Left lung (tissue), 10 donors: Measurements from ENCODE around the gene PTRHD1. TPM values are rescaled to one million over a fixed set of nuclear protein-coding genes. Genes with fewer than 3 reads are reported as not detected.
"Not testable (repeated sequence)": the region's sequence is repeated elsewhere in the genome, so short reads cannot be mapped to it uniquely, and the experiment has no call there.

Source experiments
- ATAC-seq: fragments of 200-7000 bp; cut with Tn5 transposase; one replicate; pipeline ENCODE4 v1.9.1; 2020; ENCODE audit warnings: moderate library complexity
- DNase-seq, 4 donors: peaks; one replicate each; pipeline ENCODE4 v3.0.0-alpha.2; 2013 to 2020
- H3K27ac ChIP-seq, 2 donors: fragments of 200-600 bp; sonication (generic) in 1 of 2; one replicate each; pipeline versions ENCODE4 v1.5.0 to v1.8.0; 2020 to 2021
- H3K27me3 ChIP-seq, 2 donors: fragments of 200-600 bp; sonication (generic) in 1 of 2; one replicate each; pipeline versions ENCODE4 v1.5.0 to v1.8.0; 2020 to 2021
- H3K36me3 ChIP-seq, 2 donors: fragments of 200-600 bp; sonication (generic) in 1 of 2; one replicate each; pipeline versions ENCODE4 v1.5.0 to v1.8.0; 2020 to 2021
- H3K4me1 ChIP-seq, 2 donors: fragments of 200-600 bp; one replicate each; pipeline ENCODE4 v1.8.0; 2021
- H3K4me3 ChIP-seq, 2 donors: fragments of 200-600 bp; sonication (generic) in 1 of 2; one replicate each; pipeline versions ENCODE4 v1.5.0 to v1.8.0; 2020 to 2021; ENCODE audit warnings: mild to moderate bottlenecking in 1 of 2
- H3K9me3 ChIP-seq, 2 donors: fragments of 200-600 bp; sonication (generic) in 1 of 2; one replicate each; pipeline versions ENCODE4 v1.5.0 to v1.8.0; 2020 to 2021
- intact Hi-C, 2 donors: fragments of 100-400 bp; cut with DNase I; formaldehyde crosslinking; loops; one replicate each; pipeline versions ENCODE4 v1.11.2 to v1.14.2; 2022
- polyA plus RNA-seq, 6 donors: library from polyadenylated mRNA; unstranded; fragments of 120-200 nt; gene quantifications; one replicate each; pipeline ENCODE4 v1.2.1, GENCODE V29; 2013; ENCODE audit not compliant: insufficient read length in 6 of 6
- total RNA-seq, 2 donors: library from RNA; stranded (reverse); fragmentation: NEBNext Ultra II Directional; extraction: Animal tissue kit (Norgen Biotek cat#: 25700); gene quantifications; one replicate each; pipeline ENCODE4 v1.2.1, GENCODE V29; 2021
- TF ChIP-seq, protein P1 (sequence below), 2 donors: fragments of 200-600 bp; sonication (generic) in 1 of 2; IDR thresholded peaks; one replicate each; pipeline versions ENCODE4 v1.5.0 to v1.8.0; 2021; ENCODE audit warnings: antibody characterized with exemption in 2 of 2
- donor health status: DM: no; HTN: yes; CAD: no.
- donor health status: DM: no; HTN: no; CAD: no.

PTRHD1 gene
- total and polyA plus RNA-seq, 8 donors: 31.3 to 62.6 (median 49.8) TPM

DNA sequence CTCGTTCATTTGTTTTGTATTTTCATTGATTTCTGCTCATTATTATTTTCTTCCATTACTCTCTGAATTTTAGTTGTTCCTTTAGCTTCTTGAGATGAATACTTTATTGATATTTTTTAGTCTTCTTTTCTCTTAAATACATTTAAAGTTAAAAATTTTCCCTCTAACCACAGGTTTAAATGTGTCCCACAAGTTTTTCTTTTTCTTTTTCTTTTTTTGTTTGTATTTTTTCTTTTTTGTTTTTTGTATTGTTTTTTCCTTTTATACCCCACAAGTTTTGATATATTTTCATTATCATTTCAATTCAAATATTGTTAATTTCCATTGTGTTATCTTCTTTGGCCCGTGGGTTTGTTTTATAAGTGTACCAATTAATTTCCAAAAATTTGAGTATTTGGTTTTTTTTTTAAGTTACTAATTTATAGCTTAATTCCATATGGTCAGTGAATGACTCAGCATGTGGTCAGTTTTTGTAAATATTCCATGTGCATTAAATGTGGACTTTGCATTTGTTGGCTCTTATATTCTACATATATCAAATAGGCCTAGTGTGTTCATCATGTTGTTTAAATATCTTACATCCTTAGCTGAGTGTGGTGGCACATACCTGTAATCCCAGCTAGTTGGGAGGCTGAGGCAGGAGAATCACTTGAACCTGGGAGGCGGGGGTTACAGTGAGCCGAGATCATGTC, 16.3 kb upstream of the PTRHD1 start:
- ATAC-seq: no peak
- intact Hi-C loops: no loop called here
- no peak overlapping the region for H3K4me3 ChIP-seq

DNA sequence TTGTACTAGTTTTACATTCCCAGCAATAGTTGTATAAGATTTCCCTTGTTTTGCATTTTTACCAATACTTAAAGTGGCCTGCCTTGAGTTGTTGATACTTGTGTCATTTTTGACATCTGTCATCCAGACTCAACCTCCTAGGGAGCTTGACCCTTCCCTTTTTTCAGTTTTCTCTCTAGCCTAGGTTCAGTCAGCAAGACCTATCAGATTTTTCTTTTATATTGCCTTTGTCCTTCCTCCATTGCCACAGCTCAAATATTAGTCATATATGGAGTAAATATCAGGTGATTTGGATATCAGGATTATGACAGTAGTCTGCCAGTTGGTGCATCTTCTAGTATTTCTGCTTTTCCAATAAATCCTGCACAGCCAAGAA, 13.5 kb upstream of the PTRHD1 start:
- TF ChIP-seq, protein P1, sequence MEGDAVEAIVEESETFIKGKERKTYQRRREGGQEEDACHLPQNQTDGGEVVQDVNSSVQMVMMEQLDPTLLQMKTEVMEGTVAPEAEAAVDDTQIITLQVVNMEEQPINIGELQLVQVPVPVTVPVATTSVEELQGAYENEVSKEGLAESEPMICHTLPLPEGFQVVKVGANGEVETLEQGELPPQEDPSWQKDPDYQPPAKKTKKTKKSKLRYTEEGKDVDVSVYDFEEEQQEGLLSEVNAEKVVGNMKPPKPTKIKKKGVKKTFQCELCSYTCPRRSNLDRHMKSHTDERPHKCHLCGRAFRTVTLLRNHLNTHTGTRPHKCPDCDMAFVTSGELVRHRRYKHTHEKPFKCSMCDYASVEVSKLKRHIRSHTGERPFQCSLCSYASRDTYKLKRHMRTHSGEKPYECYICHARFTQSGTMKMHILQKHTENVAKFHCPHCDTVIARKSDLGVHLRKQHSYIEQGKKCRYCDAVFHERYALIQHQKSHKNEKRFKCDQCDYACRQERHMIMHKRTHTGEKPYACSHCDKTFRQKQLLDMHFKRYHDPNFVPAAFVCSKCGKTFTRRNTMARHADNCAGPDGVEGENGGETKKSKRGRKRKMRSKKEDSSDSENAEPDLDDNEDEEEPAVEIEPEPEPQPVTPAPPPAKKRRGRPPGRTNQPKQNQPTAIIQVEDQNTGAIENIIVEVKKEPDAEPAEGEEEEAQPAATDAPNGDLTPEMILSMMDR (IDR thresholded peaks at IDR 0.05): no peak
- intact Hi-C loops: no loop called here
- H3K4me3 ChIP-seq: no peak overlapping the region
- no peaks in the 10 kb centered on the region for H3K4me1 ChIP-seq
- H3K36me3 ChIP-seq: peaks cover 0 to 15% of the 10 kb centered on the region in 2 donors
- no peak for ATAC-seq
- no peak for DNase-seq
- no peaks in the 10 kb centered on the region for H3K9me3 ChIP-seq
- no peaks in the 10 kb centered on the region for H3K27me3 ChIP-seq
- H3K27ac ChIP-seq: no peak overlapping the region

More for the DNA sequence above, 16.3 kb upstream of the PTRHD1 start:
- H3K27me3 ChIP-seq: no peaks in the 10 kb centered on the region
- TF ChIP-seq, protein P1 (IDR thresholded peaks at IDR 0.05): no peak
- H3K36me3 ChIP-seq: peaks cover 0 to 13% of the 10 kb centered on the region in 2 donors
- no peaks in the 10 kb centered on the region for H3K9me3 ChIP-seq
- H3K4me1 ChIP-seq: no peaks in the 10 kb centered on the region
- no peak for DNase-seq
- no peak overlapping the region for H3K27ac ChIP-seq

DNA sequence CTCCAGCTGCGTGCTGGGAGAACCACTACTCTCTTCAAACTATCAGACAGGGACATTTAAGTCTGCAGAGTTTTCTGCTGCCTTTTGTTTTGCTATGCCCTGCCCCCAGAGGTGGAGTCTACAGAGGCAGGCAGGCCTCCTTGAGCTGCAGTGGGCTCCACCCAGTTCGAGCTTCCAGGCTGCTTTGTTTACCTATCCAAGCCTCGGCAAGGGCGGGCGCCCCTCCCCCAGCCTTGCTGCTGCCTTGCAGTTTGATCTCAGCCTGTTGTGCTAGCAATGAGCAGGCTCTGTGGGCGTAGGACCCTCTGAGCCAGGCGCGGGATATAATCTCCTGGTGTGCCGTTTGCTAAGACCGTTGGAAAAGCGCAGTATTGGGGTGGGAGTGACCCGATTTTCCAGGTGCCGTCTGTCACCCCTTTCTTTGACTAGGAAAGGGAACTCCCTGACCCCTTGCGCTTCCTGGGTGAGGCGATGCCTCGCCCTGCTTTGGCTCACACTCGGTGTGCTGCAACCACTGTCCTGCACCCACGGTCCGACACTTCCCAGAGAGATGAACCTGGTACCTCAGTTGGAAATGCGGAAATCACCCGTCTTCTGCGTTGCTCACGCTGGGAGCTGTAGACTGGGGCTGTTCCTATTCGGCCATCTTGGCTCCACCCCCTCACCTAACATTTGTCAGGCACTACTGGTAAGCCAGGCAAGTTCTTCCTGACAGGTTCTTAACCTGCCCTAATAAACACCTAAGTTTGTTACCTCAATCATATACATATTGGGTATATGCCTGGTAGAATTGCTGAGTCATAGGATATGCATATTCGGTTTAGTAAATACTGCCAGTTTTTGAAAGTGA, 12.8 kb upstream of the PTRHD1 start:
- H3K4me1 ChIP-seq, intact Hi-C loops, ATAC-seq, H3K4me3 ChIP-seq, H3K27ac ChIP-seq, H3K27me3 ChIP-seq, H3K9me3 ChIP-seq: not testable (repeated sequence)
- DNase-seq: peak in 1 of 4 donors; percentile 50
- peaks cover 0 to 17% of the 10 kb centered on the region in 2 donors for H3K36me3 ChIP-seq

DNA sequence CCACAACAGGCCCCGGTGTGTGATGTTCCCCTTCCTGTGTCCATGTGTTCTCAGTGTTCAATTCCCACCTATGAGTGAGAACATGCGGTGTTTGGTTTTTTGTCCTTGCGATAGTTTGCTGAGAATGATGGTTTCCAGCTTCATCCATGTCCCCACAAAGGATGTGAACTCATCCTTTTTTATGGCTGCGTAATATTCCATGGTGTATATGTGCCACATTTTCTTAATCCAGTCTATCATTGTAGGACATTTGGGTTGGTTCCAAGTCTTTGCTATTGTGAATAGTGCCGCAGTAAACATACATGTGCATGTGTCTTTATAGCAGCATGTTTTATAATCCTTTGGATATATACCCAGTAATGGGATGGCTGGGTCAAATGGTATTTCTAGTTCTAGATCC, 7.3 kb upstream of the PTRHD1 start:
- DNase-seq, H3K27ac ChIP-seq, H3K4me3 ChIP-seq, ATAC-seq, intact Hi-C loops, H3K4me1 ChIP-seq, H3K9me3 ChIP-seq, H3K27me3 ChIP-seq: not testable (repeated sequence)
- peaks cover 0 to 14% of the 10 kb centered on the region in 2 donors for H3K36me3 ChIP-seq

DNA sequence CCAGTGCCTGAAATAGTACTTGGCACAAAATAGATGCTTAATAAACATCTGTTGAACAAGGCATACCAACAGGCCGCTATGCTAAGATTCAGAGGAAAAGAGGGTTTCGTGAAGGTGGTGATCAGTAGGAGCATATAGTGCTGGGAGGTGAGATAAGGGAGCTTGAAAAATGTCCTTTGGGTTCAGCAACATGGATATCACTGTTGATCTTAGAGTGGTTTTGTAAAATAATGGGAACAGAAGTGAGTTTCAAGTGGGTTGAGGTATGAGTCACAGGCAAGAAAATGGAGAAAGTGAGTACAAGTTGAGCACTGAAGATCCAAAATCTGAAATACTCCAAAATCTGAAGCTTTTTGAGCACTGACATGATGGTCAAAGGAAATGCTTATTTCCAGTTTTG, 4.5 kb upstream of the PTRHD1 start:
- TF ChIP-seq, protein P1 (IDR thresholded peaks at IDR 0.05): no peak
- Histone ChIP-seq H3K27ac (no peak overlapping the region), H3K27me3 (no peaks in the 10 kb centered on the region), H3K36me3 (peaks cover 0 to 13% of the 10 kb centered on the region in 2 donors), H3K4me1 (peaks cover 0 to 17% of the 10 kb centered on the region in 2 donors), H3K4me3 (no peak overlapping the region), H3K9me3 (no peaks in the 10 kb centered on the region)
- ATAC-seq (no peak), DNase-seq (no peak)
- intact Hi-C loops: no loop called here

DNA sequence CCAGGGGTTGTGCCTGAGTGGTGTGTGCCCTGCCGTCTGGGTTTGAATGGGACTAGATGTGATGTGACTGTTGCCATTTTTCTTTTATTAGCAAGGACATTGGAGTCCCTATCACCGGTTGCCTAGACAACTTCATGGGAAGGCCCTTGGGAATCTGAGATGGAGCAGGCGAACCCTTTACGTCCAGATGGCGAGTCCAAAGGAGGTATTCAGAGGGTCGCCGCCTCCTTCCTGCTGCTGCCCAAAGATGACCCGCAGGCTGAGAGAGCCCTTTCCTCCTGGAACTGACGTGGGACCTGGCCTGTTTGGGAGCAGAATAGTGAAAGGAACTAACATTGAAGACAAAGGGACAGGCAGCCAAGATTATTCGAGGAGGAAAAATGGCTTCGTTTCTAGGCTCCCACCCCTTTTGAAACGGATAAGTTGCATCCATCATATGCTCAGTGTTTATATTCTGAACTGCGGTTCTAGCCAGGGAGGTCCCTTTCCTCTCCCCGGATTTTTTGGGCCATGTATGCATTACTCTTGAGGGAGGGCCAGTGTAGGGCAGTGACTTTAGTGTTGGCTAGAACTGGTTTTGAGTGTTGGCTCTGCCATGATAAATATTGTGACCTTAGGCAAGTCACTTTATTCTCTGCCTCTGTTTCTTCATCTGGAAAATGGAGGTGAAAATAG, 707 bp upstream of the PTRHD1 start:
- peaks cover 0 to 12% of the 10 kb centered on the region in 2 donors for H3K36me3 ChIP-seq
- TF ChIP-seq, protein P1 (IDR thresholded peaks at IDR 0.05): no peak
- H3K27me3 ChIP-seq: no peaks in the 10 kb centered on the region
- peaks cover 6 to 33% of the 10 kb centered on the region in 2 donors for H3K4me1 ChIP-seq
- intact Hi-C loops: no loop called here
- peak in 1 of 4 donors; percentile 10 for DNase-seq
- H3K9me3 ChIP-seq: no peaks in the 10 kb centered on the region
- ATAC-seq: no peak
- H3K4me3 ChIP-seq: peak overlapping the region; percentile 76 to 80
- H3K27ac ChIP-seq: peak overlapping the region in 1 of 2 donors; percentile 99
